T follicular helper cell (primary cell): ENCODE data around the gene SEMA3D.

Source experiments
- DNase-seq: peaks from one replicate; pipeline ENCODE4 v3.0.0-alpha.2; 2020; ENCODE audit warnings: low read depth

SEMA3D gene

GRCh38 chr7:85184599-85185423 lies 2.0 kb downstream of the SEMA3D start:
- DNase-seq: no peak

GRCh38 chr7:85183296-85183695 lies 3.6 kb downstream of the SEMA3D start:
- DNase-seq: no peak

GRCh38 chr7:85178531-85179298 lies 8.1 kb downstream of the SEMA3D start:
- DNase-seq: no peak

GRCh38 chr7:85177316-85177715 lies 9.5 kb downstream of the SEMA3D start:
- DNase-seq: no peak

- DNase-seq: no peak
Observed at GRCh38 chr7:85176197-85176596, 10.7 kb downstream of the SEMA3D start.

- DNase-seq: no peak
Observed at GRCh38 chr7:85175217-85175616, 11.6 kb downstream of the SEMA3D start.

GRCh38 chr7:85172530-85172941 lies 14.3 kb downstream of the SEMA3D start:
- no peak for DNase-seq

- DNase-seq: no peak
Observed at GRCh38 chr7:85167636-85168035, 19.2 kb downstream of the SEMA3D start.

- DNase-seq: no peak
Observed at GRCh38 chr7:85165263-85165662, 21.6 kb downstream of the SEMA3D start.

GRCh38 chr7:85164376-85164775 lies 22.5 kb downstream of the SEMA3D start:
- DNase-seq: no peak

- no peak for DNase-seq
Observed at GRCh38 chr7:85162721-85163120, 24.1 kb downstream of the SEMA3D start.

GRCh38 chr7:85160223-85160622 lies 26.6 kb downstream of the SEMA3D start:
- DNase-seq: no peak

GRCh38 chr7:85159003-85159402 lies 27.9 kb downstream of the SEMA3D start:
- DNase-seq: no peak

GRCh38 chr7:85156661-85157208 lies 30.1 kb downstream of the SEMA3D start:
- no peak for DNase-seq

- no peak for DNase-seq
Observed at GRCh38 chr7:85154282-85154937, 32.4 kb downstream of the SEMA3D start.

- no peak for DNase-seq
Observed at GRCh38 chr7:85153715-85154114, 33.1 kb downstream of the SEMA3D start.

- DNase-seq: no peak
Observed at GRCh38 chr7:85150624-85151023, 36.2 kb downstream of the SEMA3D start.

GRCh38 chr7:85144771-85145170 lies 42.1 kb downstream of the SEMA3D start:
- DNase-seq: no peak

- no peak for DNase-seq
Observed at GRCh38 chr7:85135977-85136376, 50.9 kb downstream of the SEMA3D start.

- no peak for DNase-seq
Observed at GRCh38 chr7:85133560-85133959, 53.3 kb downstream of the SEMA3D start.

- DNase-seq: no peak
Observed at GRCh38 chr7:85133006-85133405, 53.9 kb downstream of the SEMA3D start.

- no peak for DNase-seq
Observed at GRCh38 chr7:85130702-85131101, 56.2 kb downstream of the SEMA3D start.
